Smooth muscle cell (in vitro differentiated cells): ENCODE data around the gene IL1R2. TPM values are rescaled to one million over a fixed set of nuclear protein-coding genes. Genes with fewer than 3 reads are reported as not detected.
A peak's percentile ranks its signal among the peaks of the same experiment; 100 is the strongest.

Experiments used
- DNase-seq: peaks from one replicate; lab custom pipeline; 2025; ENCODE audit not compliant: unreplicated experiment; lab: John Stamatoyannopoulos, UW
- H2AFZ ChIP-seq: fragments of 200-600 bp; sonication (generic); 2 replicates; pipeline ENCODE4 v1.6.0; 2016; ENCODE audit warnings: antibody characterized with exemption, low read depth, mild to moderate bottlenecking
- H3F3A ChIP-seq: fragments of 200-600 bp; sonication (generic); 2 replicates; pipeline ENCODE4 v1.6.0; 2017; ENCODE audit warnings: antibody characterized with exemption, low read depth
- H3K27ac ChIP-seq: fragments of 200-600 bp; sonication (generic); 2 replicates; pipeline ENCODE4 v1.5.1; 2016; ENCODE audit warnings: low read depth, mild to moderate bottlenecking
- H3K27me3 ChIP-seq: fragments of 200-600 bp; sonication (generic); 2 replicates; pipeline ENCODE4 v1.6.1; 2016; ENCODE audit warnings: low read depth, mild to moderate bottlenecking
- H3K36me3 ChIP-seq: fragments of 200-600 bp; sonication (generic); 2 replicates; pipeline ENCODE4 v1.5.1; 2016; ENCODE audit warnings: low read depth
- H3K4me1 ChIP-seq: fragments of 200-600 bp; sonication (generic); 2 replicates; pipeline ENCODE4 v1.5.1; 2016; ENCODE audit warnings: low read depth
- H3K4me2 ChIP-seq: fragments of 200-600 bp; sonication (generic); 2 replicates; pipeline ENCODE4 v1.6.0; 2016; ENCODE audit warnings: mild to moderate bottlenecking
- H3K4me3 ChIP-seq: fragments of 200-600 bp; sonication (generic); 2 replicates; pipeline ENCODE4 v1.5.1; 2016; ENCODE audit warnings: mild to moderate bottlenecking
- H3K79me2 ChIP-seq: fragments of 200-600 bp; sonication (generic); 2 replicates; pipeline ENCODE4 v1.6.0; 2016; ENCODE audit warnings: low read depth, mild to moderate bottlenecking
- H3K9ac ChIP-seq: fragments of 200-600 bp; sonication (generic); 2 replicates; pipeline ENCODE4 v1.6.0; 2016; ENCODE audit warnings: low read depth
- H3K9me3 ChIP-seq: fragments of 200-600 bp; sonication (generic); replicated peaks from 2 replicates; pipeline ENCODE4 v1.5.1; 2016; ENCODE audit warnings: low read depth
- H4K20me1 ChIP-seq: fragments of 200-600 bp; sonication (generic); 2 replicates; pipeline ENCODE4 v1.6.0; 2016; ENCODE audit warnings: low read depth
- CTCF ChIP-seq: fragments of 200-600 bp; sonication (generic); IDR thresholded peaks from 2 replicates; pipeline ENCODE4 v1.5.1; 2017; ENCODE audit warnings: borderline replicate concordance, mild to moderate bottlenecking, antibody characterized with exemption; ENCODE audit not compliant: insufficient read depth, poor library complexity, severe bottlenecking
- WGBS: methylation state at CpG from one replicate; pipeline ENCODE4 v1.1.7; 2016; ENCODE audit warnings: low lambda C conversion rate; 5-methylcytosine and 5-hydroxymethylcytosine counted together
- polyA plus RNA-seq: library from polyadenylated mRNA; unstranded; fragments of >200 nt; fragmentation: Nextera tagmentation; extraction: Ambion mirVana; gene quantifications from 2 replicates; pipeline ENCODE4 v1.2.1, GENCODE V29; 2016
- total RNA-seq: library from RNA; depleted of rRNA; stranded (reverse); fragments of >200 nt; gene quantifications from 2 replicates; pipeline ENCODE4 v1.2.3, GENCODE V29; 2014

The IL1R2 gene
- total and polyA plus RNA-seq, 2 experiments from 2014 or later, result 0.42 to 4.2 TPM

DNA sequence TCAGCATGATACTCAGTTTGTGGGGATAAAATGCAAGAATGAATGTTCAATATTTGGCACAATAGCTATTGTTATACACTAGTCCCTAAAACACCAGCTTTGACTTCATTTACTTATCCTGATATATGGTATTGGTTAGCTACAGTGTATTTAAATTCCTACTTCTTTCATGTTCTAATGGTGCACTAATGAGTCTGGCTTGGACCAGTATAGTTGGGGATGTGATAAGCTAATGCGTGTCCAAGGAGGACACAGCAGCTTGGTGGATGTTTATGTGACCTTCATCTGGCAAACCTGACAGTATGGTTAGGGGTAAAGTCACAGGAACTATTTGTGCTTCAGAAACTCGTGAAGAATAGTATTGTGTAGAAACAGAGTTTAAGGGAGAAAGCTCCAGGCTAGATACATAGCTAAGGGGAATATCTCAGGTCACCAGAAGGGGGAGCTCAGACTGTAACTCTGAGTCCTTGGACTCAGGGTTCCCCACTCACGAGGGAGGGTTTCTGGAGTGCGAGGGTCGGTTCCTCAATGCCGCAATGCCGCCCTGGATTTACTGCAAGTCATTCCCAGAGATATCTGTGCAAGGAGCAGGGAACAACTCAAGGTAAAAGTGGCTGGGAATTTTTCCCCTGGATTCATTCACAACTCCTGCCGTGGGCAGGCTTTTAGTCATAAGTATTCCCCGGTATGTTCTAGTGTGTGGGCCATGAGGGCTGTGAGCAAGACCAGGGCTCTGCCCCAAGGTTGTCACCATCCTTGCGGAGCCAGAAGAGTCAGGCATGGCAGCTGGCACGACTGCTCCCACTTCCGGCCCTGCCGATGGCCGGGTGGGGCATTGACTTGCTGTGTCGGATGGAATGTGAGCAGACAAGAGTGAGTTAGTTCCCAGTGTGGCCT lies 14.5 kb downstream of the IL1R2 start:
- H3F3A ChIP-seq, result no peaks in the 10 kb centered on the region
- H3K27me3 ChIP-seq, result no peaks in the 10 kb centered on the region
- no peak for DNase-seq
- H4K20me1 ChIP-seq, result no peaks in the 10 kb centered on the region
- H3K4me2 ChIP-seq, result no peak overlapping the region
- H3K4me3 ChIP-seq, result no peak overlapping the region
- no peak overlapping the region for H3K9ac ChIP-seq
- no peak overlapping the region for H3K27ac ChIP-seq
- WGBS, result 60% methylated on average over 15 of the region's 15 CpGs
- H3K79me2 ChIP-seq, result no peaks in the 10 kb centered on the region
- no peaks in the 10 kb centered on the region for H3K36me3 ChIP-seq
- no peak overlapping the region for H2AFZ ChIP-seq
- peak; percentile 68 for TF ChIP-seq CTCF
- H3K4me1 ChIP-seq, result no peaks in the 10 kb centered on the region
- no peaks in the 10 kb centered on the region for H3K9me3 ChIP-seq

- H2AFZ ChIP-seq, result no peak overlapping the region
- 90% methylated on average over 11 of the region's 11 CpGs for WGBS
- no peaks in the 10 kb centered on the region for H3K27me3 ChIP-seq
These were observed 15.1 kb downstream of the IL1R2 start for GRCh38 chr2:102006886-102007278.

DNA sequence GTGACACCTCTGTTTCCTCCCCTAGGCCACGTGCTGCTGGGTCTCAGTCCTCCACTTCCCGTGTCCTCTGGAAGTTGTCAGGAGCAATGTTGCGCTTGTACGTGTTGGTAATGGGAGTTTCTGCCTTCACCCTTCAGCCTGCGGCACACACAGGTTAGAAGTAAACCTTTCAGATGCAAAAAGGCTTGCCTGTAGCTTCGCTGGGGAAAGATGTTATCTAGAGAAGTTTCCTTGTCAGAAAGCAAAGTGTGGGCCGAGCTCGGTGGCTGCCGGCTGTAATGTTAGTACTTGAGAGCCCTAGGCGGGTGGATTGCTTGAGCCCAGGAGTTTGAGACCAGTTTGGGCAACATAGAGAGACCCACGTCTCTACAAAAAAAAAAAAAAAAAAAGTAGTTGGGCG lies 16.7 kb downstream of the IL1R2 start:
- no peak for TF ChIP-seq CTCF
- Histone ChIP-seq H3K4me1 (no peaks in the 10 kb centered on the region), H2AFZ (no peak overlapping the region), H3K9ac (no peak overlapping the region), H3K79me2 (no peaks in the 10 kb centered on the region), H3K4me3 (no peak overlapping the region), H4K20me1 (no peaks in the 10 kb centered on the region), H3K9me3 (no peaks in the 10 kb centered on the region), H3F3A (no peaks in the 10 kb centered on the region), H3K36me3 (no peaks in the 10 kb centered on the region), H3K4me2 (no peak overlapping the region), H3K27ac (no peak overlapping the region), H3K27me3 (no peaks in the 10 kb centered on the region)
- DNase-seq, result no peak
- WGBS, result 67% methylated on average over 12 of the region's 12 CpGs

More at GRCh38 chr2:102006886-102007278, 15.1 kb downstream of the IL1R2 start:
- no peaks in the 10 kb centered on the region for H3K4me1 ChIP-seq
- H3K9ac ChIP-seq, result no peak overlapping the region
- TF ChIP-seq CTCF, result no peak
- no peak overlapping the region for H3K4me2 ChIP-seq
- no peak overlapping the region for H3K4me3 ChIP-seq
- H3F3A ChIP-seq, result no peaks in the 10 kb centered on the region
- no peaks in the 10 kb centered on the region for H3K79me2 ChIP-seq
- H3K36me3 ChIP-seq, result no peaks in the 10 kb centered on the region
- H3K9me3 ChIP-seq, result no peaks in the 10 kb centered on the region
- no peak overlapping the region for H3K27ac ChIP-seq
- DNase-seq, result no peak
- H4K20me1 ChIP-seq, result no peaks in the 10 kb centered on the region
